GM21825 (cell line): Measurements from ENCODE around the gene FAM222B.

Source experiments
- ATAC-seq: cut with Tn5 transposase; IDR thresholded peaks from one replicate; pipeline ENCODE4 v1.9.1; 2021; ENCODE audit warnings: mild to moderate bottlenecking, moderate library complexity; ENCODE audit not compliant: unreplicated experiment

Gene FAM222B

DNA sequence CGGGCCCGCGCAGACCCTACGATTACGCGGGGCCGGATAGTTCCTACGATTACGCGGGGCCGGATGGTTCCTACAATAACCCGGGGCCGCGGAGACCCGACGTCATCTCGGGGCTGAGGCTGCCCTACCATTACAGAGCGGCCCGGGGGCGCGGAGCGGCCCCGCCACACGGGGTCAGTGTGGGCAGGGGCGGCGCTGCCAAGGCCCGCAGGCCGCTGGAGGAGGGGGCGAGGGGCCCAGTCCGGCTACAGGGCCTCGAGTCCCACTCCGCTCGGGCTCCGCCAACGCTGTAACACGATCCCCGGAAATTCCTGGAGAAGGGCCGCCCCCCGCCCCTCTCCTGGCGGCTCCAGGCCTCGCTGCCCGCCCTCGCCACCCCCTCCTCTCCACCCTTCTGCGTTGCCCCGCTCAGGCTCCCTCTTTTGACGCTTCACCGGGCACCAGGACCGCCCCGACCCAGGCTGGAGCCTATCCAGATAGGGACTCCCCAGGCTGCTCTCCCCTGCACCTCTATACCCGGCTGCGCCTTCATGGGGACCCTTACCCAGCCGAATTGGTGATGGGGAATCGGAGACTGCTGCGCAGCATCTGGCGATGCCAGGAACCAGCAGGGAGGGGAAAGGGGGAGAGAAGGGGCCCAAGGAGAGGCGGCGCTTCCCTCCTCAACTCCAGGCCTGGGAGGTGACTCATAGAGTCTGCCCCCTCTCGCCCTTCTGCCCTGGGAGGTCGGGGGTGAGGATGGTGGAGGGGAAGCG lies 124.8 kb downstream of the FAM222B start, which contains the start of gene RAB34:
Gene RAB34, minus strand, starts transcription at position 291 of the 755 bp plus-strand sequence. CDS start 602 bp downstream, outside the sequence.
- ATAC-seq = no peak

GRCh38 chr17:28716740-28717577 lies 125.6 kb downstream of the FAM222B start:
- no peak for ATAC-seq

DNA sequence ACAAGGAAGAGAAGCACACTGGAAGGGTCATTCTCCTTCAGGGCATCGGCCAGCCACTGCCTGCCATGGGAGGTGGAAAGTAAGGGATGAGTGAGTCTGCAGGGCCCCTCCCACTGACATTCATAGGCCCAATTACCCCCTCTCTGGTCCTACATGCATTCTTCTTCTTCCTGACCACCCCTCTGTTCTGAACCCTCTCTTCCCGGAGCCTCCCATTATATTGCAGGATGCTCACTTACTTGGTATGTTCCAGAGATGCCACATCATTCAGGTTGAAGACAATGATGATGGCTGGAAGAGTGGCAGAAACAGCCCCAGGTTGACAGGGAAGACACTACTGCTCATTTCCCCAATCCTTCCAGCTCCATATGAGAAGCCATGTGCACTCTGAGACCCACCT lies 127.4 kb downstream of the FAM222B start:
- ATAC-seq = no peak

DNA sequence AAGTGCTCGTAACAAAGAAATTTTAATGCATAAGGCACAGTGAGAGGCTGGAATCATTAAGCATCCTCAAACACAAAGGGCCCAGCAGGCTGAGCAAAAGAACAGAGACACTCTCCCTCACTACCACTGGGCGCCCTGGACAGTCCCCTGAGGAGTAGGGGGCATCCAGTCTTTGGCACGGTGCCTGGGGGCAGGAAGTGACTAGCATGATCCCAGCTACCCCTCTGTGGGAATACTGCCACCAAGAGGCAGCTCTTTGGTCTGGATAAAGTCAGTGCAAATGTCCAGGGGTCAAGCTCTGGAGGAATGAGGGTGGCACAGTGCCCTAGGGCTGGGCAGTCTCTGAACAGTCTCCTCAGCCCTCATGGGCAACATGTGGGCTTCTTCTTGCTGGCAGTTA lies 128.3 kb downstream of the FAM222B start:
- ATAC-seq = no peak

DNA sequence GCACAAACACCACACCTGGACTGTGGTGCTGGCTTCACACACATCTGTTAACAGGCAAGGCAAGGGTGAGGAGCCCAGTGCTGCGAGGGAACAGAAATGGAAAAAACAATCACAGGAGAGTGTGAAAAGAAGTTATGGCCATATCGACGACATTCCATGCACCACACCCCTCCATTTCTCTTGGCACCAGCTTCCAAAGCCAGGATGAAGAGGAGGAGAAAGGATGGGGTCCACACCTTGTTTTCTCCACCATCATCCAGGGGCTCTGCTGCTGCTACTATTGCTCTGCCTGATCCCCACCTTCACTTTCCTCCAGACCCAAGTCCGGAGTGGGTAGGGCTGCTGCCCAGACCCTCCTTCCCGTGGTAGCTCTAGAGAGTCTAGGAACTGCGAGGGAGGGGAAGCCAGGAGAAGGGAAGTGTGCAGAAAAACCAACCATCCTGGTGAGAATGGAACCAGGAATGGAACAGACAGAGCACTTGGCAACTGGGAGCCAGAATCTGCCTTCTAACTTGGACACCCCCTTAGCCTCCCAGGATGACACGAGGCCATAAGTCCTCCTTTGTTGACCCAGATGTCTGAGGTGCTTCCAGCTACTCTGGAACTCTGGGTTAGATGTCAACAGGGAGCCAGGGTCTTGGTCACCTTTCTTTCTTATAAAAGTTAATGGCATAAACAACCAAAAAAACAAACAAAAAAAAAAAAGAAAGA lies 129.7 kb downstream of the FAM222B start:
- no peak for ATAC-seq

DNA sequence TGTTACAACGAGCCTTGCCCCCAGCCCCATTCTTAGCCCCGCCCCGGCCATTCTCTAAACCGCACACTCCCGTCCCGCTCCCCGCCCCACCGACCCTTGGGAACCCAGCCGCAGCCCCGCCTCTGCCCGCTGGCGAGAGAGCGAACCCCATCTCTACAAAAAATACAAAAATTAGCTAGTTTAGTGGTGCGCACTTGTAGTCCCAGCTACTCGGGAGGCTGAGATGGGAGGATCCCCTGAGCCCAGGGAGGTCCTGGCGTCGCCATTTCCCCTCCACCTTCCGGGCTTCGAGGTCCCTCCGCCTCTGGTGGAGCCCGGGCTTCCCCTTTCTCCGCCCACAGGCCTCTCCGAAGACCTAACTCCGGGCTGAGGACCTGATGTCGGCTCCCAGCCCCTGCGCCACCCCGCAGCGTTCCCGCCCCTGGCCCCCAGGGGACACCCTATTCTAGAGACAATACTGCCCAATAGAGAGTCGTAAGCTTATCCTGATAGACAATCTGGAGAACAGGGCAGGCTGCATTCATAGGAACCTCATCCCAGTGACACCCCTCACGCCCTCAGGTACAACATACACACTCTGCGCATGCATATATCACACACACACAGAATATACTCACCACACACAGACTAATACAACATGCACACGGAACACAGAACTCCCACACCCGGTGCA lies 130.4 kb downstream of the FAM222B start:
- ATAC-seq = no peak

GRCh38 chr17:28711723-28712031 lies 130.9 kb downstream of the FAM222B start, which contains the start of gene PROCA1:
Gene PROCA1 (minus strand): TSS chr17:28711888. CDS start chr17:28711660, 228 bp downstream.
- ATAC-seq = peak; percentile 14

GRCh38 chr17:28710861-28711722 lies 131.5 kb downstream of the FAM222B start:
- peak; percentile 45 for ATAC-seq

DNA sequence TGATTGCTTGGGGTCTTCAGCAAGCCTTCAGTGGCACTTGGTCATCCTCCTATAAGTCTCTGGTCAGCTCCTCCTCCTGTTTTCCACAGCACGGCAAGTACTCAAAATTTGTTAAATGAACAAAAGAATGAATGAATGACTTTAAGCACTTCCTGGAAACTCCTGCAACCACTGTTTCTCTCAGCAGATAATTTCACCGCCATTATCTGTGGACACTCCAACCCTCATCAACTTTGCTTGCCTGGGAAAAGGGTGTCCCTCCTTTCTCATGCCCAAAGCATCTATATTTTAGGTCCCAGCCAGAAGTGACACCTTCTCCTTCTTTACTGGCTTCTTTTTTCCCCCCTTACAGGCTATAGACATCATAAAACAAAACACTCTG lies 135.3 kb downstream of the FAM222B start:
- no peak for ATAC-seq

DNA sequence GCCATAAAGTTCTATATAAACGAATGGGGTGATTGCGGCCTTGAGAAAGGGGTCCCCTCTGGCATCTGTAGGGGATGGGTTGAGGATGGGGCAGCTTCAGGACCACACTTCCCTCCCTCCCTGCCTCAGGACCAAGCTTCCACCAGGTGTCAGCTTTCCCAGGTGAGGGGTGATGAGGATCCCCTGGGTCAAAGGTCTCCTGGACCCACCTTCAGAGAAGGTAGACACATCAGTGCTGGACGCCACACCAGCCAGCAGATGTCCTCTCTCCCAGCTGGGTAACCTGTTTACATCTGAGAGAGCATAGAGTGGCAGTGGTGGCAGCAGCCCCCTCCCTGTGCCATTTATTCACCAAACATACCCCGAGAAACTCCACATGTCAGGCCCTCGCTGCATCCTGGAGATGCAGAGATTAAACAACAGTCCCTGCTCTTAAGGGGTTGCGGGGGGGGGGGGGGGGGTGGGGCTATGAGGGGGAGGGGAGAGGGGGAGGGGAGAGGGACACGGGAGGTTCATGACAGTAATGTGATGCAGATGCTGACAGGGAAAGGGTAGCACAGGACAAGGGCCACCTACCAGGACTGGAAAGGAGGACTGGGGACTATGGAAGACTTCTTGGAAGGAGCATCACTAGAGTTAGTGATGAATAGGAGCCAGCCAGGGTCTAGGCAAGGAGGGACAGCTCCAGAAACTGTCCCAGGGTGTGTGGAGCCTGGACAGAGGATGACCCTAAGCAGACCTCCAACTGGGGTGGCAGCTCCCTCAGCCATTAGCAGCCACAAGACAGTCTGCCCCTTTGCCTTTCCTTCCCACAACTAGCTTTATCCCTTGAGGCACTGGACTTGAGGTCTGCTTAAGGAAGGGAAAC lies 135.9 kb downstream of the FAM222B start:
- no peak for ATAC-seq
